HepG2 (cell line): ENCODE data around the gene TMCC1. TPM values are rescaled to one million over a fixed set of nuclear protein-coding genes. Genes with fewer than 3 reads are reported as not detected.
A peak's percentile ranks its signal among the peaks of the same experiment; 100 is the strongest.

Experiments used
- DMAP1 ChIP-seq: IDR thresholded peaks from 2 replicates; pipeline ENCODE4 v1.6.1; 2016
- E2F2 ChIP-seq: sonication (generic); formaldehyde crosslinking; IDR thresholded peaks from 2 replicates; pipeline ENCODE4 v1.4.0; 2020; ENCODE audit warnings: missing genetic modification reagents, borderline replicate concordance
- FLYWCH1 ChIP-seq: sonication (generic); formaldehyde crosslinking; IDR thresholded peaks from 2 replicates; pipeline ENCODE4 v1.8.1; 2023; ENCODE audit warnings: mild to moderate bottlenecking, missing genetic modification reagents
- GATAD1 ChIP-seq: IDR thresholded peaks from 2 replicates; pipeline ENCODE4 v1.6.1; 2016; ENCODE audit warnings: missing genetic modification reagents, missing compliant biosample characterization
- MXI1 ChIP-seq: IDR thresholded peaks from 3 replicates; pipeline ENCODE4 v1.6.1; 2012; ENCODE audit warnings: low read depth, low read length, inconsistent platforms, borderline replicate concordance
- MYPOP ChIP-seq: sonication (generic); formaldehyde crosslinking; IDR thresholded peaks from 2 replicates; pipeline ENCODE4 v1.8.1; 2023; ENCODE audit warnings: mild to moderate bottlenecking, moderate library complexity, missing genetic modification reagents
- PTBP1 ChIP-seq: fragments of 200-400 bp; formaldehyde crosslinking; IDR thresholded peaks from 2 replicates; pipeline ENCODE4 v1.6.1; 2018; ENCODE audit warnings: low read length, low read depth; ENCODE audit not compliant: poor library complexity, severe bottlenecking
- SP4 ChIP-seq: sonication (generic); formaldehyde crosslinking; IDR thresholded peaks from 2 replicates; pipeline ENCODE4 v1.8.1; 2023; ENCODE audit warnings: mild to moderate bottlenecking, missing genetic modification reagents
- TFAP4 ChIP-seq: sonication (generic); IDR thresholded peaks from 2 replicates; pipeline ENCODE4 v1.6.1; 2016; ENCODE audit warnings: low read depth, borderline replicate concordance
- ZBTB1 ChIP-seq: sonication (generic); formaldehyde crosslinking; IDR thresholded peaks from 2 replicates; pipeline ENCODE4 v1.4.0; 2020; ENCODE audit warnings: missing genetic modification reagents, borderline replicate concordance
- ZHX1 ChIP-seq: sonication (generic); formaldehyde crosslinking; IDR thresholded peaks from 2 replicates; pipeline ENCODE4 v1.8.1; 2022; ENCODE audit warnings: low read depth, mild to moderate bottlenecking, missing genetic modification reagents
- ZNF142 ChIP-seq: sonication (generic); formaldehyde crosslinking; IDR thresholded peaks from 2 replicates; pipeline ENCODE4 v1.4.0; 2020; ENCODE audit warnings: missing genetic modification reagents
- ZNF484 ChIP-seq: sonication (generic); formaldehyde crosslinking; IDR thresholded peaks from 2 replicates; pipeline ENCODE4 v1.5.1; 2020; ENCODE audit warnings: mild to moderate bottlenecking, low read depth, missing genetic modification reagents, borderline replicate concordance
- ZNF589 ChIP-seq: sonication (generic); formaldehyde crosslinking; conservative IDR thresholded peaks from 2 replicates; pipeline ENCODE4 v1.8.0; 2022; ENCODE audit warnings: mild to moderate bottlenecking, moderate library complexity, missing genetic modification reagents
- ZNF775 ChIP-seq: sonication (generic); formaldehyde crosslinking; IDR thresholded peaks from 2 replicates; pipeline ENCODE4 v1.4.0; 2020; ENCODE audit warnings: missing genetic modification reagents, mild to moderate bottlenecking, moderate library complexity, borderline replicate concordance
- ZNF879 ChIP-seq: sonication (generic); formaldehyde crosslinking; IDR thresholded peaks from 2 replicates; pipeline ENCODE4 v1.8.1; 2023; ENCODE audit warnings: missing genetic modification reagents
- ZSCAN29 ChIP-seq: sonication (generic); formaldehyde crosslinking; conservative IDR thresholded peaks from 2 replicates; pipeline ENCODE4 v1.4.0; 2020; ENCODE audit warnings: mild to moderate bottlenecking, missing genetic modification reagents
- polyA plus RNA-seq, 8 experiments: library from polyadenylated mRNA; depleted of rRNA in 3 of 8; stranded (reverse) in 7 of 8; unstranded in 1 of 8; fragments of >200 nt; fragmentation: Illumina TruSeq in 4 of 8; extraction: Trizol in 4 of 8; gene quantifications; 2 replicates each; pipeline versions ENCODE4 v1.2.1 to v1.2.3, GENCODE V29; 2011 to 2016; ENCODE audit warnings: low read depth in 4 of 8, missing spikeins in 1 of 8, mixed read lengths in 1 of 8; ENCODE audit not compliant: insufficient read depth in 1 of 8
- total RNA-seq, 5 experiments: library from RNA; depleted of rRNA; stranded (reverse); fragments of >200 nt; fragmentation: Illumina TruSeq; extraction: Trizol; gene quantifications; 2 replicates each; pipeline ENCODE4 v1.2.3, GENCODE V29; 2016; ENCODE audit warnings: low read depth in 1 of 5

TMCC1 gene
- total and polyA plus RNA-seq, 2 of the 13 experiments (the other 11 are each of a cell fraction or from before 2014, with no cell fraction given): 12.1 to 264 TPM

- TF ChIP-seq ZNF142 (peak; percentile 29), ZBTB1 (no peak), FLYWCH1 (CRISPR knock-in tag) (peak; percentile 87; the same call in 1 of the 2 replicates), ZNF879 (CRISPR knock-in tag) (peak; percentile 62; the same call in 1 of the 2 replicates), ZNF484 (CRISPR knock-in tag) (no peak), MXI1 (peak; percentile 80; the same call in 1 of the 3 replicates), DMAP1 (CRISPR knock-in tag) (peak; percentile 48; the same call in 1 of the 2 replicates), PTBP1 (peak; percentile 45), GATAD1 (CRISPR knock-in tag) (peak; percentile 81), ZSCAN29 (CRISPR knock-in tag) (no peak), E2F2 (no peak), MYPOP (CRISPR knock-in tag) (0 out of 2 replicates have a peak, but pooled peaks have one; percentile 13), ZNF589 (CRISPR knock-in tag) (no peak), SP4 (CRISPR knock-in tag) (peak; percentile 86), ZHX1 (0 out of 2 replicates have a peak, but pooled peaks have one; percentile 29), TFAP4 (peak; percentile 63; the same call in 1 of the 2 replicates), ZNF775 (CRISPR knock-in tag) (no peak)
Observed at GRCh38 chr3:129626744-129627349, 266.7 kb downstream of the TMCC1 start (continued).
